NCI-H1417 treated with DMSO at 0.1 percent for 48 hours (cell line): ENCODE measurements around the gene SLC22A23.

Experiments
- DNase-seq: peaks from one replicate; lab custom pipeline; 2025; lab: John Stamatoyannopoulos, UW

SLC22A23 gene

GRCh38 chr6:3221578-3221977 is 235.3 kb downstream of the SLC22A23 start:
- DNase-seq = no peak

GRCh38 chr6:3220366-3220765 is 236.5 kb downstream of the SLC22A23 start:
- DNase-seq = no peak
